ENCODE measurements around the gene CIBAR2. TPM values are rescaled to one million over a fixed set of nuclear protein-coding genes. Genes with fewer than 3 reads are reported as not detected.

CIBAR2 gene
- total RNA-seq, 2 experiments from 2014 or later: not detected

DNA sequence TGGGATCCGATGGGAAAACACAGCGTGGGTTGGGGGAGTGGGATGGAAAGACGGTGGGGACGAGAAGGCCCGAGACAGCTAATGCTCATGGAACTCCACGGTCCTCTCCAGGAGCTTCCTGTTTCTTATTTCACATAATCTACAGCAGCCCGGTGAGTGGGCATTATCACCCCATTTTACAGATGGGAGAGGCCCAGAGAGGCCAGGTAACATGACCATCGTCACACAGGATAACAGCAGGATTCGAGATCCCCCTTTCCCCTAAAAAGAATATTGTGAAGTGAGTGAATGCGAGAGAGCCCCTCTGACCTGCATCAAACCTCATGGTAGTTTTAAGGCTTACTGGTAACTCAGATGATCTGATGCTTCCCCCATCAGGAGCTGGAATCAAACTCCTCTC, 12.0 kb downstream of the CIBAR2 start:
- H3K4me3 ChIP-seq (ENCODE audit: low read length): no peak overlapping the region

DNA sequence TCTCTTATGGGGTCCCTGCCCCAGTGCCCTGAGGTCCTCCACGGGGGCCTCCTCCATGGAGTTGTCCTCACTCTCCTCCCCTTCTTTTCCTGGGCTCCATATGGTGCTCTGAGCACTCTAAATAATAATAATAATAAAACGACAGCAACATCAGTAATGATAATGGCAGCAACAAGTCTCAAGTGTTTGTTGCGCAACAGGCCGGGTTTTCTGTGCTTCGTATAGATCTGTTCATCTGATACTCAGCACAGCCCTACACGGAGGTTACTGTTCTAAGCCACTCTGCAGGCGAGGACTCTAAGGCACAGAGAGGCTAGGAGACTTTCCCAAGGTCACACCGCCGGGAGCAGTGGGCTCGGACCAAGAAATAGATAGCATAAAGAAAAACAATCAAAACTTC, 13.7 kb downstream of the CIBAR2 start:
- H3K4me1 ChIP-seq (ENCODE audit: insufficient read depth, low read length): peaks cover 28% of the 10 kb centered on the region
- CTCF ChIA-PET: interaction anchor here (1.6 kb wide), 1 partner anchor 12 kb away, joined by 3 read pairs; no protein-coding TSS in a partner anchor
- no peaks in the 10 kb centered on the region for H3K36me3 ChIP-seq (ENCODE audit: insufficient read depth, low read length)
- POLR2A ChIA-PET: no interaction called here
- Mint-ChIP-seq H3K4me1 (ENCODE audit: low read depth) (peaks cover 17% of the 10 kb centered on the region), H3K9me3 (no peaks in the 10 kb centered on the region), H3K27ac (no peak overlapping the region), H3K27me3 (no peaks in the 10 kb centered on the region), H3K4me3 (no peak overlapping the region), H3K36me3 (ENCODE audit: low read depth) (no peaks in the 10 kb centered on the region)
- H3K27ac ChIP-seq (ENCODE audit: low read depth in 1 of 2, low read length in 2 of 2): no peak overlapping the region
- ATAC-seq (ENCODE audit: poor library complexity) (no peak), DNase-seq (no peak)
- intact Hi-C loops (cut with DNase I, micrococcal nuclease): no loop called here
- no peaks in the 10 kb centered on the region for H3K9me3 ChIP-seq (ENCODE audit: control insufficient read depth in 1 of 2, insufficient read depth in 1 of 2, low read length in 2 of 2)
- no peak overlapping the region for H3K4me3 ChIP-seq (ENCODE audit: low read length)
- TF ChIP-seq, protein P1, sequence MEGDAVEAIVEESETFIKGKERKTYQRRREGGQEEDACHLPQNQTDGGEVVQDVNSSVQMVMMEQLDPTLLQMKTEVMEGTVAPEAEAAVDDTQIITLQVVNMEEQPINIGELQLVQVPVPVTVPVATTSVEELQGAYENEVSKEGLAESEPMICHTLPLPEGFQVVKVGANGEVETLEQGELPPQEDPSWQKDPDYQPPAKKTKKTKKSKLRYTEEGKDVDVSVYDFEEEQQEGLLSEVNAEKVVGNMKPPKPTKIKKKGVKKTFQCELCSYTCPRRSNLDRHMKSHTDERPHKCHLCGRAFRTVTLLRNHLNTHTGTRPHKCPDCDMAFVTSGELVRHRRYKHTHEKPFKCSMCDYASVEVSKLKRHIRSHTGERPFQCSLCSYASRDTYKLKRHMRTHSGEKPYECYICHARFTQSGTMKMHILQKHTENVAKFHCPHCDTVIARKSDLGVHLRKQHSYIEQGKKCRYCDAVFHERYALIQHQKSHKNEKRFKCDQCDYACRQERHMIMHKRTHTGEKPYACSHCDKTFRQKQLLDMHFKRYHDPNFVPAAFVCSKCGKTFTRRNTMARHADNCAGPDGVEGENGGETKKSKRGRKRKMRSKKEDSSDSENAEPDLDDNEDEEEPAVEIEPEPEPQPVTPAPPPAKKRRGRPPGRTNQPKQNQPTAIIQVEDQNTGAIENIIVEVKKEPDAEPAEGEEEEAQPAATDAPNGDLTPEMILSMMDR (IDR thresholded peaks at IDR 0.05): no peak
- H3K27me3 ChIP-seq (ENCODE audit: control insufficient read depth in 1 of 2, insufficient read depth in 2 of 2, low read length in 2 of 2): no peaks in the 10 kb centered on the region

More for the DNA sequence above, 12.0 kb downstream of the CIBAR2 start:
- ChIA-PET POLR2A (no interaction called here), CTCF (no interaction called here)
- no peak for ATAC-seq (ENCODE audit: poor library complexity)
- Mint-ChIP-seq H3K36me3 (ENCODE audit: low read depth) (no peaks in the 10 kb centered on the region), H3K4me1 (ENCODE audit: low read depth) (peaks cover 33% of the 10 kb centered on the region), H3K9me3 (no peaks in the 10 kb centered on the region), H3K27ac (no peak overlapping the region), H3K4me3 (no peak overlapping the region), H3K27me3 (no peaks in the 10 kb centered on the region)
- intact Hi-C loops (cut with DNase I, micrococcal nuclease): no loop called here
- no peak for DNase-seq
- Histone ChIP-seq H3K9me3 (ENCODE audit: control insufficient read depth in 1 of 2, insufficient read depth in 1 of 2, low read length in 2 of 2) (no peaks in the 10 kb centered on the region), H3K4me1 (ENCODE audit: insufficient read depth, low read length) (peaks cover 45% of the 10 kb centered on the region), H3K36me3 (ENCODE audit: insufficient read depth, low read length) (no peaks in the 10 kb centered on the region), H3K27ac (ENCODE audit: low read depth in 1 of 2, low read length in 2 of 2) (no peak overlapping the region), H3K27me3 (ENCODE audit: control insufficient read depth in 1 of 2, insufficient read depth in 2 of 2, low read length in 2 of 2) (no peaks in the 10 kb centered on the region)
- TF ChIP-seq, protein P1 (IDR thresholded peaks at IDR 0.05): no peak

DNA sequence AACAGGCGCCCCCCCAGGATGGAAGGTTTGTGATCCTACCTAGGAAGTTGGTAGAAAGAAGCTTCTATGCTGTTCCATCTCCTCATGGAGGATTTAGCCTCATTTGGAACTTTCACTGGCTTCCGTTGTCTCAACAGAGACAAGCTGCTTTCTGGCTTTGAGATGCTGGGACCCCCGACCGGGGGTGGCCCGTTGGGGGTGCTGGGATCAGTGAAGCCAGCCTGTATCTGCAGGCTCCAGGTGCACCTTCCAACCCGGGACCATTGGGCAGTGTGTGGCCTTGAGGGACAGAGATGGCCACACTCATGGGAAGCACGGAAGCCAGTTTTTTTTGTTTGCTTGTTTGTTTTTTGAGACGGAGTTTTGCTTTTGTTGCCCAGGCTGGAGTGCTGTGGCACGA, 15.4 kb downstream of the CIBAR2 start:
- TF ChIP-seq, protein P1 (IDR thresholded peaks at IDR 0.05): no peak
- Mint-ChIP-seq H3K4me3 (no peak overlapping the region), H3K27me3 (no peaks in the 10 kb centered on the region), H3K36me3 (ENCODE audit: low read depth) (no peaks in the 10 kb centered on the region), H3K27ac (no peak overlapping the region), H3K4me1 (ENCODE audit: low read depth) (peaks cover 2% of the 10 kb centered on the region), H3K9me3 (no peaks in the 10 kb centered on the region)
- Histone ChIP-seq H3K27ac (ENCODE audit: low read depth in 1 of 2, low read length in 2 of 2) (no peak overlapping the region), H3K4me1 (ENCODE audit: insufficient read depth, low read length) (peaks cover 12% of the 10 kb centered on the region), H3K27me3 (ENCODE audit: control insufficient read depth in 1 of 2, insufficient read depth in 2 of 2, low read length in 2 of 2) (no peaks in the 10 kb centered on the region), H3K36me3 (ENCODE audit: insufficient read depth, low read length) (no peaks in the 10 kb centered on the region), H3K9me3 (ENCODE audit: control insufficient read depth in 1 of 2, insufficient read depth in 1 of 2, low read length in 2 of 2) (no peaks in the 10 kb centered on the region), H3K4me3 (ENCODE audit: low read length) (no peak overlapping the region)
- ATAC-seq (ENCODE audit: poor library complexity) (no peak), DNase-seq (no peak)
- ChIA-PET POLR2A (no interaction called here), CTCF (no interaction called here)
- intact Hi-C loops (cut with DNase I, micrococcal nuclease): no loop called here
